Measurements from ENCODE around the gene PPP1R12C.

GRCh38 chr19:55070466-55071128 lies 46.8 kb downstream of the PPP1R12C start:
- TF ChIP-seq POLR2A (IDR thresholded peaks at IDR 0.05; ENCODE audit: low read length) = no peak
- TF ChIP-seq GATA1 (IDR thresholded peaks at IDR 0.05; ENCODE audit: low read depth, low read length) = no peak
